ENCODE results near the gene SLC35E2B.

Gene SLC35E2B

DNA sequence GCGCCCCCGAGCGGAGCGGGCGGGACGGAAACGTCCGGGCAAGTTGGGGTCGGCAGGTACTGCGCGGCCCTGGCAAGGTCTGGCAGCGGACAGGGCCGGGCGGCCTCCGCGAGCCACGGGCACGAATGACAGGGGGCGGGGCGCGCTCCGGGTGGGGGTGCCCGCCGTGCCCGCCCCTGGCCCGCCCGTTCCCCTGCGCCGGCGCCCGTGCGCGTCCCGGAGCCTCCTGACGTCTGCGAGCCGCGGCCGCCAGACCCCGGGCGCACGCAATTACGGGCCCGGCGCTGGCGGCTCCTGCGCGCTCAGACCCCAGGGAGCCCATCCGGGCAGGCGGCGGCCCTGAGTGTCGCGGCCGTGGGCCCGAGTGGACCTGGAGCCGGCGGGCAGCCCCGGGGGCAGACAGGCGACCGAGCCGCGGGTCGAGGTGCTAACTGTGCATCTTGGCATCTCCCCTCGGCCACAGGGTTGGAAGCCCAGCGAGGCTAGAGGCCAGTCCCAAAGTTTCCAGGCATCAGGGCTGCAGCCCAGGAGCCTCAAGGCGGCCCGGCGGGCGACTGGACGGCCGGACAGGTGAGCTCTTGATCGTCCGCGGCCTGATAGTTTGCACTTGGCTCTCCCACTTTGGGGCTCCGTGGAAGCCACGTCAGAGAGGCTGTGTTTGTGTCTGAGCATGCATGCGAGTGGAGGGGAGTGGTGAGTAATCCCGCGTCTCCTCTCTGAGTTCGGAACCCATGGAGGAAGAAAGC is 76.4 kb downstream of the SLC35E2B start:
- no peaks in the 10 kb centered on the region for H3K27me3 ChIP-seq (ENCODE audit: insufficient read depth, low read length, poor library complexity)
- no peak for DNase-seq
- peaks cover 4% of the 10 kb centered on the region for H3K79me2 ChIP-seq (ENCODE audit: control insufficient read depth, insufficient read depth, low read length)
- no peak overlapping the region for H2AK5ac ChIP-seq (ENCODE audit: low read length)
- H2BK15ac ChIP-seq (replicated peaks; ENCODE audit: low read depth), result no peak overlapping the region
- H3K4me2 ChIP-seq (ENCODE audit: low read length), result peak overlapping the region; percentile 79
- H3K4me3 ChIP-seq (ENCODE audit: low read length), result peak overlapping the region; percentile 81
- no peak overlapping the region for H3K18ac ChIP-seq (ENCODE audit: low read length)
- H3K9ac ChIP-seq (ENCODE audit: low read length), result peak overlapping the region; percentile 100
- no peak overlapping the region for H4K8ac ChIP-seq (ENCODE audit: low read depth, low read length)
- WGBS (ENCODE audit: extremely low coverage, insufficient coverage, low lambda C conversion rate), result no CpG with 5 or more reads among the region's 80 CpGs
- H3K4ac ChIP-seq (ENCODE audit: low read depth, low read length), result no peak overlapping the region
- no peak overlapping the region for H4K5ac ChIP-seq (ENCODE audit: low read length)
- H3K23ac ChIP-seq (ENCODE audit: low read length), result no peak overlapping the region
- peak overlapping the region; percentile 52 for H3K27ac ChIP-seq (ENCODE audit: low read depth, low read length)
- peaks cover 7% of the 10 kb centered on the region for H3K4me1 ChIP-seq (ENCODE audit: control insufficient read depth, low read depth, low read length)
- H2BK5ac ChIP-seq (ENCODE audit: low read length), result no peak overlapping the region
- peak overlapping the region; percentile 97 for H3K56ac ChIP-seq (ENCODE audit: low read length)
- H2BK120ac ChIP-seq (ENCODE audit: low read depth, low read length), result no peak overlapping the region
- no peaks in the 10 kb centered on the region for H3K36me3 ChIP-seq (ENCODE audit: control insufficient read depth, insufficient read depth, low read length)
- peaks cover 8% of the 10 kb centered on the region for H3K79me1 ChIP-seq (ENCODE audit: low read length)

DNA sequence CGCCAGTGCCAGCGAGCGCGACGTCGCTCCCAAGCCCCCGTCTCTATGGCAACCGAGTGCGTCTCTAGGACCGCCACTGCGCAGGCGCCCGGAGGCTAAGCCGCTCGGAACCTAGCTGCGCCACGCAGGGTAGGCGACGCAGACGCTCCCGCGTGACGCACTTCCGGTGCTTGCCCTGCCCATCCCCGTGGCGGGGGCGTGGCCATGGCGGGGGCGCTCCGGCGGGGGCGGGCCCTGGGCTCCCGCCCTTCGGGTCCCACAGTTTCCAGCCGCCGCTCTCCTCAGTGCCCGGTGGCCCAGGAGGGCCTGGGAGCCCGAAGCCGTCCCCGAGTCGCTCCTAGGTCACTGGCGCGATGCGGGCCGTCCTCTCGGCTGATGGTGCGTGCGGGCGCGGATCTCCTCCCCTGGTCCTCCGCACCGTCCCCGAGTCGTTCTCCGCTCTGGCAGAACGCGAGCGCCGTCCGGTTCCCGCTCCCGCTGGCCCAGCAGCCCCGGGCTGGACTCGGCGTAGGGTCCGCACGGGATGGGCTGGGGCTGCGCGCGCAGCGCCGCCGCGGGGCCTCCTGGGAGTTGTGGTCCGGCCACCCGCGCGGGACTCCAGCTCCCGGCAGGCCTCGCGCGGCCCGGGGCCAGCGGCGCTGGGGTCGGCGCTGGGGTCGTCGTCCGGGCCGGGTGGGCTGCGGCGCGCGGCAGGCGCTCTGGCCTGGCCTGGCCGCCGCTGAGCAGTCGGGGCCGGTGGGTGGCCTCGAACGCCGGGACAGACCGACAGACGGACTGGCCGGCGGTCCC is 77.1 kb downstream of the SLC35E2B start, which contains the start of gene MIB2:
Gene MIB2 (plus strand): TSS at position 245 of the 789 bp plus-strand sequence. CDS start 7,953 bp downstream, outside the sequence.
- Histone ChIP-seq H4K8ac (ENCODE audit: low read depth, low read length) (peak within 1 kb of the TSS; percentile 93), H2BK5ac (ENCODE audit: low read length) (peak within 1 kb of the TSS; percentile 98), H3K4me3 (ENCODE audit: low read length) (peak within 1 kb of the TSS; percentile 93), H3K9ac (ENCODE audit: low read length) (peak within 1 kb of the TSS; percentile 100), H3K79me2 (ENCODE audit: control insufficient read depth, insufficient read depth, low read length) (peaks cover 4% of the 10 kb centered on the region), H3K4me1 (ENCODE audit: control insufficient read depth, low read depth, low read length) (peaks cover 7% of the 10 kb centered on the region), H2BK15ac (replicated peaks; ENCODE audit: low read depth) (no peak within 1 kb of the TSS), H3K36me3 (ENCODE audit: control insufficient read depth, insufficient read depth, low read length) (no peaks in the 10 kb centered on the region), H4K5ac (ENCODE audit: low read length) (no peak within 1 kb of the TSS), H2AK5ac (ENCODE audit: low read length) (no peak within 1 kb of the TSS), H3K27me3 (ENCODE audit: insufficient read depth, low read length, poor library complexity) (no peaks in the 10 kb centered on the region), H2BK120ac (ENCODE audit: low read depth, low read length) (no peak within 1 kb of the TSS), H3K4ac (ENCODE audit: low read depth, low read length) (peak within 1 kb of the TSS; percentile 84), H3K4me2 (ENCODE audit: low read length) (peak within 1 kb of the TSS; percentile 97), H3K27ac (ENCODE audit: low read depth, low read length) (peak within 1 kb of the TSS; percentile 100), H3K18ac (ENCODE audit: low read length) (peak within 1 kb of the TSS; percentile 94), H3K79me1 (ENCODE audit: low read length) (peaks cover 8% of the 10 kb centered on the region), H3K56ac (ENCODE audit: low read length) (peak within 1 kb of the TSS; percentile 100), H3K23ac (ENCODE audit: low read length) (peak within 1 kb of the TSS; percentile 99)
- DNase-seq, result peak; percentile 98
- WGBS (ENCODE audit: extremely low coverage, insufficient coverage, low lambda C conversion rate), result no CpG with 5 or more reads among the region's 107 CpGs

DNA sequence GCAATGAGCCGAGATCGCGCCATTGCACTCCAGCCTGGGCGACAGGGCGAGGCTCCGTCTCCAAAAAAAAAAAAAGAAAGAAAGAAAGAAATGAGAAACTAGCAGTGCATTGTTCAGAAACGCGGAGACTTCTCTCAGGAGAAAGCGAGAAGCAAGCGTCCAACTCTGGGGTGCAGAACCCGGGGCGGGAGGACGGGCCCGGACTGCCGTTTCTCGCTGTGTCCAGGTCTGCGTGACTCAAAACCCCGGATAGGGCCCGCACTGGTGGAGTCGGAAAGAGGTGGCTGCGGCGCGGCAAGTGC is 77.7 kb downstream of the SLC35E2B start:
- H2BK15ac ChIP-seq (replicated peaks; ENCODE audit: low read depth), result no peak overlapping the region
- no peak overlapping the region for H4K5ac ChIP-seq (ENCODE audit: low read length)
- H3K79me1 ChIP-seq (ENCODE audit: low read length), result peaks cover 8% of the 10 kb centered on the region
- H2BK120ac ChIP-seq (ENCODE audit: low read depth, low read length), result no peak overlapping the region
- no peak overlapping the region for H2BK5ac ChIP-seq (ENCODE audit: low read length)
- no peak overlapping the region for H3K18ac ChIP-seq (ENCODE audit: low read length)
- no peak overlapping the region for H3K4ac ChIP-seq (ENCODE audit: low read depth, low read length)
- H3K36me3 ChIP-seq (ENCODE audit: control insufficient read depth, insufficient read depth, low read length), result no peaks in the 10 kb centered on the region
- peak overlapping the region; percentile 59 for H3K9ac ChIP-seq (ENCODE audit: low read length)
- no CpG with 5 or more reads among the region's 23 CpGs for WGBS (ENCODE audit: extremely low coverage, insufficient coverage, low lambda C conversion rate)
- no peak overlapping the region for H4K8ac ChIP-seq (ENCODE audit: low read depth, low read length)
- no peak for DNase-seq
- peak overlapping the region; percentile 82 for H3K4me2 ChIP-seq (ENCODE audit: low read length)
- peak overlapping the region; percentile 82 for H3K56ac ChIP-seq (ENCODE audit: low read length)
- H3K79me2 ChIP-seq (ENCODE audit: control insufficient read depth, insufficient read depth, low read length), result peaks cover 4% of the 10 kb centered on the region
- no peak overlapping the region for H3K23ac ChIP-seq (ENCODE audit: low read length)
- H3K4me3 ChIP-seq (ENCODE audit: low read length), result peak overlapping the region; percentile 53
- H3K27me3 ChIP-seq (ENCODE audit: insufficient read depth, low read length, poor library complexity), result no peaks in the 10 kb centered on the region
- H3K27ac ChIP-seq (ENCODE audit: low read depth, low read length), result no peak overlapping the region
- no peak overlapping the region for H2AK5ac ChIP-seq (ENCODE audit: low read length)
- peaks cover 7% of the 10 kb centered on the region for H3K4me1 ChIP-seq (ENCODE audit: control insufficient read depth, low read depth, low read length)

DNA sequence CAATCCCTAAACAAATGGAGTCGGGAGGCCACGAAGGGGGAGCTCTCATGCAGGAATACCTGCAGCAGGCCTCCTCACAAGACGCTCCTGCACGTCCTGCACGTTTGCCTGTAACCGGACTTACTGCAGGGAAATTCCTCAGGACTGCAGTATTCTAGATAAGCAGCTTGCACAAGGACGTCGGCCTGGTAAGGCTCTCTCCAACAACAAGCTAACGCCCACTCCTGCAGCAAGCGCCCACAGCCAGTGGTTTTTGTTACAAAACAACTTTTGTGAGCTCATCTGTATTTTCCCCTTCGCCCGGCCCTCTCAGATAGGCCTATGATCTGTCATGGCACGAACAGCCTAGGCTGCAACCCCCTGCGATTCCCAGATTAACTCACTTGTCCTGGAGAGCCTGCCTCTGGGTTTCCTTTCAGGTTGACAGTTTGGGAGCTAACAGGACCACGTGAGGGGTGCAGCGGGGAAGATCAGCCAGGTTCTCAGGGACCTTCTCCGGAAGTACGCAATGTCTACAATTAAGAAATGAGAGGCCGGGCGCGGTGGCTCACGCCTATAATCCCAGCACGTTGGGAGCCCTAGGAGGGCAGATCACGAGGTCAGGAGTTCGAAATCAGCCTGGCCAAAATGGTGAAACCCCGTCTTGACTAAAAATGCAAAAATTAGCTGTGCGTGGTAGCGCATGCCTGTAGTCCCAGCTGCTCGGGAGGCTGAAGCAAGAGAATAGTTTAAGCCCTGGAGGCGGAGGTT is 78.2 kb downstream of the SLC35E2B start:
- peaks cover 7% of the 10 kb centered on the region for H3K4me1 ChIP-seq (ENCODE audit: control insufficient read depth, low read depth, low read length)
- peak overlapping the region; percentile 66 for H3K23ac ChIP-seq (ENCODE audit: low read length)
- WGBS (ENCODE audit: extremely low coverage, insufficient coverage, low lambda C conversion rate), result no CpG with 5 or more reads among the region's 30 CpGs
- H3K9ac ChIP-seq (ENCODE audit: low read length), result peak overlapping the region; percentile 59
- H3K27me3 ChIP-seq (ENCODE audit: insufficient read depth, low read length, poor library complexity), result no peaks in the 10 kb centered on the region
- H2BK15ac ChIP-seq (replicated peaks; ENCODE audit: low read depth), result no peak overlapping the region
- peaks cover 8% of the 10 kb centered on the region for H3K79me1 ChIP-seq (ENCODE audit: low read length)
- peak overlapping the region; percentile 82 for H3K4me2 ChIP-seq (ENCODE audit: low read length)
- H4K8ac ChIP-seq (ENCODE audit: low read depth, low read length), result no peak overlapping the region
- H3K4ac ChIP-seq (ENCODE audit: low read depth, low read length), result no peak overlapping the region
- no peak for DNase-seq
- no peak overlapping the region for H2BK120ac ChIP-seq (ENCODE audit: low read depth, low read length)
- no peak overlapping the region for H4K5ac ChIP-seq (ENCODE audit: low read length)
- peak overlapping the region; percentile 53 for H3K4me3 ChIP-seq (ENCODE audit: low read length)
- H3K79me2 ChIP-seq (ENCODE audit: control insufficient read depth, insufficient read depth, low read length), result peaks cover 4% of the 10 kb centered on the region
- H3K27ac ChIP-seq (ENCODE audit: low read depth, low read length), result no peak overlapping the region
- H3K56ac ChIP-seq (ENCODE audit: low read length), result peak overlapping the region; percentile 82
- H3K36me3 ChIP-seq (ENCODE audit: control insufficient read depth, insufficient read depth, low read length), result no peaks in the 10 kb centered on the region
- no peak overlapping the region for H2BK5ac ChIP-seq (ENCODE audit: low read length)
- no peak overlapping the region for H2AK5ac ChIP-seq (ENCODE audit: low read length)
- no peak overlapping the region for H3K18ac ChIP-seq (ENCODE audit: low read length)

DNA sequence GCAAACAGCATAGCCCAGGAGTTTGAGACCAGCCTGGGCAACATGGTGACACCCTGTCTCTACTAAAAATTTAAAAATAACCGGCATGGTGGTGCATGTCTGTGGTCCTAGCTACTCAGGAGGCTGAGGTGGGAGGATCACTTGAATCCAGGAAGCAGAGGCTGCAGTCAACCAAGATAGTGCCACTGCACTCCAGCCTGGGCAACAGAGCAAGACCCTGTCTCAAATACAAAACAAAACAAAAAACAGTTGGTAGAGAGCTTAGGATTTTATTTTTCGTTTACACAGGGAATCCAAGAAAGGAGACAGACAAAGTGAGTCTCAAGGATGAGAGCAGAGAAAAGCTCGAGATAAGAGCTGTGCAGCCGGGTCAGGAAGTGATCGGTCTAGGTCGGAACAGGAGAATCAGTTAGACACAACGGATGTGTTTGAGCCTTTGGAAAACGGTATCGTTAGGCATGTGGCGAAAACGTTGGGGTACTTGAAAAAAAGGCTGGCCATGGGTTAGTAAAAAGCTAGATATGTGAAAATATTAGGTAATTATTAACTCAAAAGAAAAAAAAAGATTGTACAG is 79.0 kb downstream of the SLC35E2B start:
- no peak overlapping the region for H3K27ac ChIP-seq (ENCODE audit: low read depth, low read length)
- no peak overlapping the region for H3K4ac ChIP-seq (ENCODE audit: low read depth, low read length)
- no peak overlapping the region for H3K4me2 ChIP-seq (ENCODE audit: low read length)
- no peak overlapping the region for H4K8ac ChIP-seq (ENCODE audit: low read depth, low read length)
- H3K9ac ChIP-seq (ENCODE audit: low read length), result no peak overlapping the region
- no peak overlapping the region for H3K23ac ChIP-seq (ENCODE audit: low read length)
- no peak overlapping the region for H3K4me3 ChIP-seq (ENCODE audit: low read length)
- no peak overlapping the region for H2BK5ac ChIP-seq (ENCODE audit: low read length)
- no peak for DNase-seq
- H2BK15ac ChIP-seq (replicated peaks; ENCODE audit: low read depth), result no peak overlapping the region
- H3K18ac ChIP-seq (ENCODE audit: low read length), result no peak overlapping the region
- peaks cover 4% of the 10 kb centered on the region for H3K79me2 ChIP-seq (ENCODE audit: control insufficient read depth, insufficient read depth, low read length)
- no peak overlapping the region for H2AK5ac ChIP-seq (ENCODE audit: low read length)
- no peak overlapping the region for H2BK120ac ChIP-seq (ENCODE audit: low read depth, low read length)
- WGBS (ENCODE audit: extremely low coverage, insufficient coverage, low lambda C conversion rate), result no CpG with 5 or more reads among the region's 11 CpGs
- no peak overlapping the region for H3K56ac ChIP-seq (ENCODE audit: low read length)
- no peaks in the 10 kb centered on the region for H3K36me3 ChIP-seq (ENCODE audit: control insufficient read depth, insufficient read depth, low read length)
- no peaks in the 10 kb centered on the region for H3K27me3 ChIP-seq (ENCODE audit: insufficient read depth, low read length, poor library complexity)
- H3K4me1 ChIP-seq (ENCODE audit: control insufficient read depth, low read depth, low read length), result peaks cover 7% of the 10 kb centered on the region
- H3K79me1 ChIP-seq (ENCODE audit: low read length), result peaks cover 8% of the 10 kb centered on the region
- no peak overlapping the region for H4K5ac ChIP-seq (ENCODE audit: low read length)
